RWPE2 (cell line): Measurements from ENCODE around the gene LYSET.

Source experiments
- ATAC-seq: fragments of 200-7000 bp; cut with Tn5 transposase; 3 replicates; pipeline ENCODE4 v1.9.1; 2021; ENCODE audit warnings: low read depth
- DNase-seq: peaks from one replicate; pipeline ENCODE4 v3.0.0-alpha.2; 2020; ENCODE audit warnings: low spot score
- H3K27ac ChIP-seq: fragments of 450-650 bp; 2 replicates; pipeline ENCODE4 v1.5.1; 2017; ENCODE audit warnings: mild to moderate bottlenecking; ENCODE audit not compliant: poor library complexity, severe bottlenecking
- H3K27me3 ChIP-seq: fragments of 250-450 bp; sonication (Bioruptor Pico); 2 replicates; pipeline ENCODE4 v1.5.1; 2021; ENCODE audit warnings: mild to moderate bottlenecking, moderate library complexity; ENCODE audit not compliant: insufficient read depth, poor library complexity, severe bottlenecking
- H3K36me3 ChIP-seq: fragments of 250-450 bp; sonication (Bioruptor Pico); 2 replicates; pipeline ENCODE4 v1.5.1; 2020; ENCODE audit warnings: low read depth, mild to moderate bottlenecking, moderate library complexity
- H3K4me1 ChIP-seq: fragments of 250-450 bp; sonication (Bioruptor Pico); 2 replicates; pipeline ENCODE4 v1.5.1; 2021; ENCODE audit warnings: mild to moderate bottlenecking, moderate library complexity; ENCODE audit not compliant: insufficient read depth, poor library complexity, severe bottlenecking
- H3K4me3 ChIP-seq: fragments of 250-450 bp; sonication (Bioruptor Pico); 2 replicates; pipeline ENCODE4 v1.5.1; 2021; ENCODE audit warnings: mild to moderate bottlenecking, moderate library complexity; ENCODE audit not compliant: severe bottlenecking
- H3K9me3 ChIP-seq: fragments of 250-450 bp; sonication (Bioruptor Pico); 2 replicates; pipeline ENCODE4 v1.5.1; 2021; ENCODE audit warnings: mild to moderate bottlenecking, moderate library complexity; ENCODE audit not compliant: severe bottlenecking
- TF ChIP-seq, protein P1 (sequence below): fragments of 450-650 bp; IDR thresholded peaks from one replicate; pipeline ENCODE4 v1.5.1; 2017; ENCODE audit warnings: mild to moderate bottlenecking, moderate library complexity; ENCODE audit not compliant: poor library complexity, severe bottlenecking

The LYSET gene

GRCh38 chr14:93200553-93200952 lies 15.4 kb downstream of the LYSET start:
- Histone ChIP-seq H3K36me3 (peaks cover 14% of the 10 kb centered on the region; the same call in 1 of the 2 replicates), H3K9me3 (no peaks in the 10 kb centered on the region)
- no peak for ATAC-seq

GRCh38 chr14:93201155-93201704 lies 16.1 kb downstream of the LYSET start:
- no peak overlapping the region for H3K4me3 ChIP-seq
- peaks cover 14% of the 10 kb centered on the region; the same call in 1 of the 2 replicates for H3K36me3 ChIP-seq

More at GRCh38 chr14:93200553-93200952, 15.4 kb downstream of the LYSET start:
- Histone ChIP-seq H3K4me3 (no peak overlapping the region), H3K27ac (no peak overlapping the region), H3K4me1 (no peaks in the 10 kb centered on the region), H3K27me3 (no peaks in the 10 kb centered on the region)
- no peak for DNase-seq
- TF ChIP-seq, protein P1, sequence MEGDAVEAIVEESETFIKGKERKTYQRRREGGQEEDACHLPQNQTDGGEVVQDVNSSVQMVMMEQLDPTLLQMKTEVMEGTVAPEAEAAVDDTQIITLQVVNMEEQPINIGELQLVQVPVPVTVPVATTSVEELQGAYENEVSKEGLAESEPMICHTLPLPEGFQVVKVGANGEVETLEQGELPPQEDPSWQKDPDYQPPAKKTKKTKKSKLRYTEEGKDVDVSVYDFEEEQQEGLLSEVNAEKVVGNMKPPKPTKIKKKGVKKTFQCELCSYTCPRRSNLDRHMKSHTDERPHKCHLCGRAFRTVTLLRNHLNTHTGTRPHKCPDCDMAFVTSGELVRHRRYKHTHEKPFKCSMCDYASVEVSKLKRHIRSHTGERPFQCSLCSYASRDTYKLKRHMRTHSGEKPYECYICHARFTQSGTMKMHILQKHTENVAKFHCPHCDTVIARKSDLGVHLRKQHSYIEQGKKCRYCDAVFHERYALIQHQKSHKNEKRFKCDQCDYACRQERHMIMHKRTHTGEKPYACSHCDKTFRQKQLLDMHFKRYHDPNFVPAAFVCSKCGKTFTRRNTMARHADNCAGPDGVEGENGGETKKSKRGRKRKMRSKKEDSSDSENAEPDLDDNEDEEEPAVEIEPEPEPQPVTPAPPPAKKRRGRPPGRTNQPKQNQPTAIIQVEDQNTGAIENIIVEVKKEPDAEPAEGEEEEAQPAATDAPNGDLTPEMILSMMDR = no peak

GRCh38 chr14:93206793-93207467 lies 21.8 kb downstream of the LYSET start, which contains the start of the genes GON7 and UBR7:
GON7 (minus strand) TSS chr14:93207065; CDS start chr14:93207037, 28 bp downstream.
UBR7 (plus strand) TSS chr14:93207256; CDS start chr14:93207292, 36 bp downstream.
- peak; percentile 92 for ATAC-seq
- DNase-seq = peak; percentile 98
- TF ChIP-seq, protein P1 = no peak
- H3K4me3 ChIP-seq = peak within 1 kb of the TSS; percentile 63
- H3K36me3 ChIP-seq = peaks cover 43% of the 10 kb centered on the region
- H3K27me3 ChIP-seq = no peaks in the 10 kb centered on the region
- peak within 1 kb of the TSS; percentile 61 for H3K27ac ChIP-seq
- no peaks in the 10 kb centered on the region for H3K4me1 ChIP-seq
- H3K9me3 ChIP-seq = no peaks in the 10 kb centered on the region

More at GRCh38 chr14:93201155-93201704, 16.1 kb downstream of the LYSET start:
- Histone ChIP-seq H3K27ac (no peak overlapping the region), H3K4me1 (no peaks in the 10 kb centered on the region), H3K9me3 (no peaks in the 10 kb centered on the region), H3K27me3 (no peaks in the 10 kb centered on the region)
- DNase-seq (no peak), ATAC-seq (no peak)
- TF ChIP-seq, protein P1 = no peak

GRCh38 chr14:93207468-93208308 lies 22.6 kb downstream of the LYSET start:
- peak overlapping the region; percentile 63 for H3K4me3 ChIP-seq
- peak overlapping the region; percentile 61 for H3K27ac ChIP-seq
- DNase-seq (peak; percentile 78), ATAC-seq (peak; percentile 60)
- no peaks in the 10 kb centered on the region for H3K27me3 ChIP-seq
- H3K4me1 ChIP-seq = no peaks in the 10 kb centered on the region
- TF ChIP-seq, protein P1 = peak; percentile 88
- peaks cover 50% of the 10 kb centered on the region for H3K36me3 ChIP-seq
- H3K9me3 ChIP-seq = no peaks in the 10 kb centered on the region
